Retinal pigment epithelial cell (primary cell): ENCODE data around the gene NBEA.

Source experiments
- DNase-seq: peaks from one replicate; pipeline ENCODE4 v3.0.0-alpha.2; 2010; ENCODE audit warnings: low read depth
- H3K4me3 ChIP-seq: 2 replicates; pipeline ENCODE4 v1.5.1; 2011; ENCODE audit warnings: mild to moderate bottlenecking, low read length, control low read depth, moderate library complexity
- CTCF ChIP-seq: conservative IDR thresholded peaks from 2 replicates; pipeline ENCODE4 v1.5.1; 2011; ENCODE audit warnings: low read depth, low read length, control low read depth, inconsistent platforms

Gene NBEA

GRCh38 chr13:35293579-35294226, 351.6 kb downstream of the NBEA start:
- no peak for TF ChIP-seq CTCF
- no peak overlapping the region for H3K4me3 ChIP-seq
- DNase-seq, result no peak

GRCh38 chr13:35309706-35310105, 367.6 kb downstream of the NBEA start:
- no peak for DNase-seq
- TF ChIP-seq CTCF, result no peak

GRCh38 chr13:35332134-35332533, 390.1 kb downstream of the NBEA start:
- no peak overlapping the region for H3K4me3 ChIP-seq
- no peak for TF ChIP-seq CTCF
- DNase-seq, result no peak

More at GRCh38 chr13:35309706-35310105, 367.6 kb downstream of the NBEA start:
- H3K4me3 ChIP-seq, result no peak overlapping the region

GRCh38 chr13:35333157-35333556, 391.1 kb downstream of the NBEA start:
- H3K4me3 ChIP-seq, result no peak overlapping the region
- no peak for TF ChIP-seq CTCF
- no peak for DNase-seq

- no peak for DNase-seq
- H3K4me3 ChIP-seq, result no peak overlapping the region
- no peak for TF ChIP-seq CTCF
Observed at GRCh38 chr13:35342440-35342839, 400.4 kb downstream of the NBEA start.

GRCh38 chr13:35343417-35343816, 401.3 kb downstream of the NBEA start:
- H3K4me3 ChIP-seq, result no peak overlapping the region
- DNase-seq, result no peak
- TF ChIP-seq CTCF, result no peak

- no peak for DNase-seq
- no peak for TF ChIP-seq CTCF
- H3K4me3 ChIP-seq, result no peak overlapping the region
Observed at GRCh38 chr13:35345992-35346391, 403.9 kb downstream of the NBEA start.
